OCI-LY7 (cell line): ENCODE measurements around the gene PCAT6. TPM values are rescaled to one million over a fixed set of nuclear protein-coding genes. Genes with fewer than 3 reads are reported as not detected.

Source experiments
- BruUV-seq: library from RNA; stranded (reverse); fragments of 400-500 nt; replicated peaks from 2 replicates; lab custom pipeline; 2021; lab: Mats Ljungman, UMichigan
- CTCF ChIA-PET: fragments of 300-600 bp; sonication (Branson Sonifier 250); formaldehyde crosslinking; loops from one replicate; lab custom pipeline; 2022; ENCODE audit warnings: antibody characterized with exemption; ENCODE audit not compliant: unreplicated experiment; lab: Charles Lee
- POLR2A ChIA-PET: fragments of 300-600 bp; sonication (Branson Sonifier 250); formaldehyde crosslinking; loops from one replicate; lab custom pipeline; 2022; ENCODE audit warnings: antibody characterized with exemption; lab: Charles Lee
- DNase-seq: peaks from one replicate; pipeline ENCODE4 v3.0.0-alpha.2; 2015; ENCODE audit warnings: low spot score
- H2AFZ ChIP-seq: fragments of 200-600 bp; sonication (generic), shearing (Covaris generic); 2 replicates; pipeline ENCODE4 v1.6.1; 2014; ENCODE audit warnings: mild to moderate bottlenecking, antibody characterized with exemption, low read length, moderate library complexity
- H3K27ac ChIP-seq: fragments of 200-600 bp; sonication (generic); 2 replicates; pipeline ENCODE4 v1.5.1; 2014; ENCODE audit warnings: mixed run types, low read depth, mild to moderate bottlenecking, moderate library complexity, low read length, inconsistent platforms; ENCODE audit not compliant: poor library complexity, severe bottlenecking
- H3K36me3 ChIP-seq: fragments of 200-600 bp; sonication (generic); 2 replicates; pipeline ENCODE4 v1.6.1; 2014; ENCODE audit warnings: mild to moderate bottlenecking, antibody characterized with exemption, low read length, moderate library complexity, mixed read lengths; ENCODE audit not compliant: insufficient read depth
- H3K4me1 ChIP-seq: fragments of 200-600 bp; sonication (generic); 2 replicates; pipeline ENCODE4 v1.5.1; 2014; ENCODE audit warnings: mild to moderate bottlenecking, low read length; ENCODE audit not compliant: insufficient read depth, poor library complexity, severe bottlenecking
- H3K4me2 ChIP-seq: fragments of 200-600 bp; sonication (generic); 2 replicates; pipeline ENCODE4 v1.6.1; 2014; ENCODE audit warnings: mild to moderate bottlenecking, low read length
- H3K4me3 ChIP-seq: fragments of 200-600 bp; sonication (generic); 2 replicates; pipeline ENCODE4 v1.5.1; 2014; ENCODE audit warnings: mild to moderate bottlenecking, low read depth, low read length; ENCODE audit not compliant: poor library complexity, severe bottlenecking
- H3K79me2 ChIP-seq: fragments of 200-600 bp; sonication (generic); 2 replicates; pipeline ENCODE4 v1.6.1; 2016; ENCODE audit warnings: low read depth, mild to moderate bottlenecking, low read length, moderate library complexity, mixed read lengths; ENCODE audit not compliant: insufficient read depth
- H3K9me2 ChIP-seq: fragments of 200-600 bp; sonication (generic); 2 replicates; pipeline ENCODE4 v1.6.1; 2016; ENCODE audit warnings: mild to moderate bottlenecking, low read length, mixed read lengths; ENCODE audit not compliant: insufficient read depth
- H3K9me3 ChIP-seq: fragments of 200-600 bp; sonication (generic); 2 replicates; pipeline ENCODE4 v1.6.1; 2014; ENCODE audit warnings: mild to moderate bottlenecking, mixed run types, low read length, mixed read lengths
- H4K20me1 ChIP-seq: fragments of 200-600 bp; sonication (generic); 2 replicates; pipeline ENCODE4 v1.6.1; 2014; ENCODE audit warnings: mild to moderate bottlenecking, antibody characterized with exemption, low read length, moderate library complexity, mixed read lengths; ENCODE audit not compliant: insufficient read depth
- EZH2phosphoT487 ChIP-seq: fragments of 200-600 bp; sonication (generic); IDR thresholded peaks from 2 replicates; pipeline ENCODE4 v1.6.1; 2018; ENCODE audit warnings: low read depth, borderline replicate concordance, mild to moderate bottlenecking, mixed run types, antibody characterized with exemption, low read length, moderate library complexity, mixed read lengths
- intact Hi-C: fragments of 100-400 bp; cut with micrococcal nuclease; formaldehyde crosslinking; loops from one replicate; pipeline ENCODE4 v1.10.0; 2022; ENCODE audit not compliant: unreplicated experiment
- total RNA-seq, 2 experiments: library from RNA; depleted of rRNA in 1 of 2; stranded (reverse); fragments of >200 nt in 1 of 2; shearing (Covaris generic) in 1 of 2; gene quantifications; 2 replicates each; pipeline ENCODE4 v1.2.3, GENCODE V29; 2014 to 2022
- TF ChIP-seq, protein P1 (sequence below): fragments of 200-600 bp; sonication (generic); conservative IDR thresholded peaks from 2 replicates; pipeline ENCODE4 v1.5.1; 2014; ENCODE audit warnings: mild to moderate bottlenecking, antibody characterized with exemption, low read length, moderate library complexity, mixed read lengths

Gene PCAT6
- total RNA-seq, 2 experiments from 2014 or later: not detected

DNA sequence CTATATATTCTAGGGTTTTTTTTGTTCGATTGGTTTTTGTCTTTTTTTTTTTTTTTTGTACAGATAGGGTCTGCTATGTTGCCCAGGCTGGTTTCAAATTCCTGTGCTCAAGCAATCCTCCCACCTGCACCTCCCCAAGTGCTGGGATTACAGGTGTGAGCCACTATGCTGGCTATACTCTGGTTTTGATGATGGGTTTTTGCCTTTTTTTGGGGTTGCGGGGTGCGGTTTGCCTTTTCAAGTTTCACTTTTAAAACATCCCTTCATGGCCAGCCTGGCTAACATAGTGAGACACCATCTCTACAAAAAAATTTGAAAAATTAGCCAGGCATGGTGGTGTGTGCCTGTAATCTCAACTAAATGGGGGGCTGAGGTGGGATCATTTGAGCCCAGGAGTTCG lies 12.5 kb upstream of the PCAT6 start:
- no peaks in the 10 kb centered on the region for H3K4me1 ChIP-seq
- TF ChIP-seq, protein P1, sequence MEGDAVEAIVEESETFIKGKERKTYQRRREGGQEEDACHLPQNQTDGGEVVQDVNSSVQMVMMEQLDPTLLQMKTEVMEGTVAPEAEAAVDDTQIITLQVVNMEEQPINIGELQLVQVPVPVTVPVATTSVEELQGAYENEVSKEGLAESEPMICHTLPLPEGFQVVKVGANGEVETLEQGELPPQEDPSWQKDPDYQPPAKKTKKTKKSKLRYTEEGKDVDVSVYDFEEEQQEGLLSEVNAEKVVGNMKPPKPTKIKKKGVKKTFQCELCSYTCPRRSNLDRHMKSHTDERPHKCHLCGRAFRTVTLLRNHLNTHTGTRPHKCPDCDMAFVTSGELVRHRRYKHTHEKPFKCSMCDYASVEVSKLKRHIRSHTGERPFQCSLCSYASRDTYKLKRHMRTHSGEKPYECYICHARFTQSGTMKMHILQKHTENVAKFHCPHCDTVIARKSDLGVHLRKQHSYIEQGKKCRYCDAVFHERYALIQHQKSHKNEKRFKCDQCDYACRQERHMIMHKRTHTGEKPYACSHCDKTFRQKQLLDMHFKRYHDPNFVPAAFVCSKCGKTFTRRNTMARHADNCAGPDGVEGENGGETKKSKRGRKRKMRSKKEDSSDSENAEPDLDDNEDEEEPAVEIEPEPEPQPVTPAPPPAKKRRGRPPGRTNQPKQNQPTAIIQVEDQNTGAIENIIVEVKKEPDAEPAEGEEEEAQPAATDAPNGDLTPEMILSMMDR: no peak
- TF ChIP-seq EZH2phosphoT487: no peak
- H3K9me3 ChIP-seq: no peaks in the 10 kb centered on the region
- CTCF ChIA-PET: no interaction called here
- no peaks in the 10 kb centered on the region for H3K9me2 ChIP-seq
- no peaks in the 10 kb centered on the region for H4K20me1 ChIP-seq
- no peak overlapping the region for H3K27ac ChIP-seq
- no peak for DNase-seq
- no peak overlapping the region for H3K4me2 ChIP-seq
- no peaks in the 10 kb centered on the region for H3K79me2 ChIP-seq
- H3K4me3 ChIP-seq: no peak overlapping the region
- no TSS peak for BruUV-seq
- intact Hi-C loops: no loop called here
- POLR2A ChIA-PET: interaction anchor here (0.6 kb wide), 1 partner anchor 837 kb away, joined by 3 read pairs; no protein-coding TSS in a partner anchor
- H2AFZ ChIP-seq: no peak overlapping the region
- no peaks in the 10 kb centered on the region for H3K36me3 ChIP-seq

DNA sequence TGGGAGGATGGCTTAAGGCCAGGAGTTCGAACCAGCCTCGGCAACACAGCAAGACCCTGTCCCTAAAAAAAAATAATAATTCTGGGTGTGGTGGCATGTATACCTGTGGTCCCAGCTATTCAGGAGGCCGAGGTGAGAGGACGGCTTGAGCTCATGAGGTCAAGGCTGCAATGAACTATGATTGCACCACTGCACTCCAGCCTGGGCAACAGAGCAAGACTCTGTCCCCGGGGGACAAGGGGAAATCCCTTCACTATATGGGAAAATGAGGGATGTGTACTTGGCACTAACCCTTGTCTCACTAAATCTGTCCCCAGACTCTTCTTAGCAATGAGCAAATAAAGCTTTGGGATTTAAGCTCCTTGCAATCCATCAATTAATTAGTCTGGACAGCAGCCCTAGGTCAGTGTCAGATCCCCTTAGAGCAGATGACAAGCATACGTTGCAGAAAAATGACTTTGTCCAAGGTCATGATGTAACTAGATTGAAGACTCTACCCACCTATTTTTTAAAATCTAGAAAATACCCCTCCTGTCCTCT lies 11.9 kb upstream of the PCAT6 start:
- H3K27ac ChIP-seq: no peak overlapping the region
- H3K4me2 ChIP-seq: no peak overlapping the region
- no peaks in the 10 kb centered on the region for H3K79me2 ChIP-seq
- no TSS peak for BruUV-seq
- TF ChIP-seq EZH2phosphoT487: no peak
- TF ChIP-seq, protein P1: no peak
- H4K20me1 ChIP-seq: no peaks in the 10 kb centered on the region
- DNase-seq: no peak
- ChIA-PET POLR2A (interaction anchor here (0.6 kb wide), 1 partner anchor 836 kb away, joined by 3 read pairs; no protein-coding TSS in a partner anchor), CTCF (no interaction called here)
- no peak overlapping the region for H2AFZ ChIP-seq
- no peaks in the 10 kb centered on the region for H3K9me2 ChIP-seq
- no peaks in the 10 kb centered on the region for H3K4me1 ChIP-seq
- no peak overlapping the region for H3K4me3 ChIP-seq
- intact Hi-C loops: no loop called here
- no peaks in the 10 kb centered on the region for H3K36me3 ChIP-seq
- H3K9me3 ChIP-seq: no peaks in the 10 kb centered on the region

DNA sequence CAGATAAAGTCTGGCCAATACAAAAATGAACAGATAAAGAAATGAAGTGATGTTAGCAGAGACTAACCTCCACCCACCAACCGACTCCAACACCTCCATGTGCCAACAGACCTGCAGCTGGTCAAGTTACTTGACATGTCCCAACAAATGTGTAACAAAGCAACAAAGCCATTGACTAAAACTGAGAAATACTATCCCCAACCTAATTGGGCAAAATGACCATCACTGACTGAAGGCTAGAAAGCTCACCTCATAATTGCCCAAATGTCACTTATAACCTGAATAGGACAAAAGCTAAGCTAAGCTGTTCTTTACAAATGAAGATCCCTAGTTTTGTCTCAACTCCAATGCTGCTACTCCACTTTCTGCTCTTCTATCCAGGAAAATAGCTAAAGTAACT lies 10.0 kb upstream of the PCAT6 start:
- H3K9me3 ChIP-seq: no peaks in the 10 kb centered on the region
- no TSS peak for BruUV-seq
- H3K4me1 ChIP-seq: no peaks in the 10 kb centered on the region
- ChIA-PET POLR2A (interaction anchor here (0.6 kb wide), 1 partner anchor 81 kb away, joined by 3 read pairs; no protein-coding TSS in a partner anchor), CTCF (interaction anchor here (1.0 kb wide), 1 partner anchor 126 kb away, joined by 5 read pairs; the partner anchor contains the start of gene KLHL12)
- no peak for DNase-seq
- no peak overlapping the region for H3K4me3 ChIP-seq
- H4K20me1 ChIP-seq: no peaks in the 10 kb centered on the region
- H3K9me2 ChIP-seq: no peaks in the 10 kb centered on the region
- H3K4me2 ChIP-seq: no peak overlapping the region
- no peak overlapping the region for H3K27ac ChIP-seq
- no peaks in the 10 kb centered on the region for H3K79me2 ChIP-seq
- intact Hi-C loops: no loop called here
- H2AFZ ChIP-seq: no peak overlapping the region
- TF ChIP-seq EZH2phosphoT487: no peak
- TF ChIP-seq, protein P1: no peak
- no peaks in the 10 kb centered on the region for H3K36me3 ChIP-seq
